PC-3 (cell line): Measurements from ENCODE around the gene FOXP1. TPM values are rescaled to one million over a fixed set of nuclear protein-coding genes. Genes with fewer than 3 reads are reported as not detected.
"Not testable (repeated sequence)": the region's sequence is repeated elsewhere in the genome, so short reads cannot be mapped to it uniquely, and the experiment has no call there.

Source experiments
- ATAC-seq: fragments of 200-7000 bp; cut with Tn5 transposase; 2 replicates; pipeline ENCODE4 v1.9.1; 2020; ENCODE audit warnings: mild to moderate bottlenecking, moderate library complexity
- BruUV-seq: library from RNA; stranded (reverse); fragments of 400-500 nt; replicated peaks from 2 replicates; lab custom pipeline; 2021; lab: Mats Ljungman, UMichigan
- CTCF ChIA-PET: fragments of 300-600 bp; sonication (Branson Sonifier 250); formaldehyde crosslinking; loops from one replicate; lab custom pipeline; 2022; ENCODE audit warnings: antibody characterized with exemption; lab: Charles Lee
- POLR2A ChIA-PET: fragments of 300-600 bp; sonication (Branson Sonifier 250); formaldehyde crosslinking; loops from one replicate; lab custom pipeline; 2022; ENCODE audit warnings: antibody characterized with exemption; ENCODE audit not compliant: unreplicated experiment; lab: Charles Lee
- DNase-seq: peaks from one replicate; pipeline ENCODE4 v3.0.0-alpha.2; 2015
- H2AFZ ChIP-seq: fragments of 300-600 bp; sonication (generic); 2 replicates; pipeline ENCODE4 v1.6.0; 2016; ENCODE audit warnings: antibody characterized with exemption, low read length
- H3F3A ChIP-seq: fragments of 300-600 bp; sonication (generic); one replicate; pipeline ENCODE4 v1.6.0; 2017; ENCODE audit warnings: antibody characterized with exemption, low read length, control low read depth, mild to moderate bottlenecking; ENCODE audit not compliant: unreplicated experiment
- H3K27ac ChIP-seq: fragments of 300-600 bp; sonication (generic); 2 replicates; pipeline ENCODE4 v1.5.1; 2016; ENCODE audit warnings: mild to moderate bottlenecking, low read length
- H3K27me3 ChIP-seq: fragments of 300-600 bp; sonication (generic); 2 replicates; pipeline ENCODE4 v1.6.1; 2016; ENCODE audit warnings: low read length, mixed read lengths
- H3K36me3 ChIP-seq: fragments of 300-600 bp; sonication (generic); 2 replicates; pipeline ENCODE4 v1.6.1; 2016; ENCODE audit warnings: low read depth, mixed run types, low read length, mixed read lengths
- H3K4me1 ChIP-seq: fragments of 300-600 bp; sonication (generic); 2 replicates; pipeline ENCODE4 v1.5.1; 2016; ENCODE audit warnings: low read length; ENCODE audit not compliant: insufficient read depth
- H3K4me2 ChIP-seq: fragments of 300-600 bp; sonication (generic); 2 replicates; pipeline ENCODE4 v1.6.0; 2016; ENCODE audit warnings: low read length
- H3K4me3 ChIP-seq: fragments of 300-600 bp; sonication (generic); 2 replicates; pipeline ENCODE4 v1.5.1; 2016; ENCODE audit warnings: mild to moderate bottlenecking, low read length, mixed read lengths
- H3K79me2 ChIP-seq: fragments of 300-600 bp; sonication (generic); 2 replicates; pipeline ENCODE4 v1.6.1; 2017; ENCODE audit warnings: low read length, mixed read lengths
- H3K9ac ChIP-seq: fragments of 300-600 bp; sonication (generic); 2 replicates; pipeline ENCODE4 v1.6.0; 2016; ENCODE audit warnings: mild to moderate bottlenecking, low read length
- H3K9me2 ChIP-seq: fragments of 300-600 bp; sonication (generic); replicated peaks from 2 replicates; pipeline ENCODE4 v1.6.1; 2016; ENCODE audit warnings: mixed run types, low read length, mixed read lengths
- H3K9me3 ChIP-seq: fragments of 300-600 bp; sonication (generic); 2 replicates; pipeline ENCODE4 v1.6.1; 2016; ENCODE audit warnings: low read length, mixed read lengths
- H4K20me1 ChIP-seq: fragments of 300-600 bp; sonication (generic); 2 replicates; pipeline ENCODE4 v1.6.1; 2016; ENCODE audit warnings: low read length, mixed read lengths
- CTCF ChIP-seq: fragments of 300-600 bp; sonication (generic); conservative IDR thresholded peaks from 2 replicates; pipeline ENCODE4 v1.5.1; 2017; ENCODE audit warnings: antibody characterized with exemption, low read depth, mild to moderate bottlenecking, low read length
- EZH2 ChIP-seq: fragments of 300-600 bp; sonication (generic); IDR thresholded peaks from one replicate; pipeline ENCODE4 v1.6.1; 2017; ENCODE audit warnings: antibody characterized with exemption, mild to moderate bottlenecking, low read length; ENCODE audit not compliant: unreplicated experiment
- EZH2phosphoT487 ChIP-seq: fragments of 300-600 bp; sonication (generic); IDR thresholded peaks from 2 replicates; pipeline ENCODE4 v1.6.1; 2018; ENCODE audit warnings: mild to moderate bottlenecking, antibody characterized with exemption, low read length, borderline replicate concordance
- intact Hi-C: fragments of 100-400 bp; cut with micrococcal nuclease; formaldehyde crosslinking; loops from 2 replicates; pipeline ENCODE4 v1.9.0; 2023
- total RNA-seq: library from RNA; depleted of rRNA; stranded (reverse); fragments of >200 nt; gene quantifications from 2 replicates; pipeline ENCODE4 v1.2.3, GENCODE V29; 2014

The FOXP1 gene
- total RNA-seq, 1 experiment from 2014 or later, result 35.3 TPM

GRCh38 chr3:71438904-71439303 is 144.6 kb downstream of the FOXP1 start:
- H3K4me1 ChIP-seq, result peaks cover 29% of the 10 kb centered on the region
- H3K4me3 ChIP-seq, result no peak overlapping the region
- intact Hi-C loops, result no loop called here
- peaks cover 5% of the 10 kb centered on the region for H3F3A ChIP-seq
- H3K9ac ChIP-seq, result no peak overlapping the region
- no peak for DNase-seq
- no peak overlapping the region for H3K27ac ChIP-seq
- no peak overlapping the region for H3K4me2 ChIP-seq
- H3K36me3 ChIP-seq, result no peaks in the 10 kb centered on the region
- no peaks in the 10 kb centered on the region for H3K9me2 ChIP-seq
- H3K9me3 ChIP-seq, result no peaks in the 10 kb centered on the region
- H3K79me2 ChIP-seq, result 0 out of 2 replicates have a peak, but pooled peaks cover 3% of the 10 kb centered on the region
- H2AFZ ChIP-seq, result no peak overlapping the region
- no peak for TF ChIP-seq EZH2
- ChIA-PET POLR2A (interaction anchor here (0.6 kb wide), 1 partner anchor 241 kb away, joined by 6 read pairs; no protein-coding TSS in a partner anchor), CTCF (no interaction called here)
- no peak for ATAC-seq
- no peaks in the 10 kb centered on the region for H4K20me1 ChIP-seq
- H3K27me3 ChIP-seq, result no peaks in the 10 kb centered on the region
- BruUV-seq, result no TSS peak

- Histone ChIP-seq H3K9me3 (no peaks in the 10 kb centered on the region), H4K20me1 (no peaks in the 10 kb centered on the region), H3K9me2 (no peaks in the 10 kb centered on the region), H3K9ac (no peak overlapping the region), H3K27me3 (no peaks in the 10 kb centered on the region), H3K4me2 (no peak overlapping the region), H3F3A (peaks cover 5% of the 10 kb centered on the region), H3K79me2 (0 out of 2 replicates have a peak, but pooled peaks cover under 1% of the 10 kb centered on the region), H3K4me3 (no peak overlapping the region), H3K27ac (no peak overlapping the region), H3K4me1 (peaks cover 21% of the 10 kb centered on the region), H3K36me3 (no peaks in the 10 kb centered on the region), H2AFZ (no peak overlapping the region)
- ChIA-PET POLR2A (interaction anchor here (0.6 kb wide), 1 partner anchor 242 kb away, joined by 6 read pairs; no protein-coding TSS in a partner anchor), CTCF (interaction anchor here (0.6 kb wide), 1 partner anchor 99 kb away, joined by 4 read pairs; no protein-coding TSS in a partner anchor)
- no TSS peak for BruUV-seq
- no peak for ATAC-seq
- DNase-seq, result no peak
- intact Hi-C loops, result no loop called here
- TF ChIP-seq EZH2 (no peak), CTCF (no peak), EZH2phosphoT487 (no peak)
Observed at GRCh38 chr3:71438071-71438685, 145.3 kb downstream of the FOXP1 start.

GRCh38 chr3:71436337-71436736 is 147.2 kb downstream of the FOXP1 start:
- no peak for TF ChIP-seq CTCF
- no peak for TF ChIP-seq EZH2
- TF ChIP-seq EZH2phosphoT487, result no peak
- CTCF ChIA-PET, result no interaction called here

GRCh38 chr3:71435836-71436235 is 147.7 kb downstream of the FOXP1 start:
- ATAC-seq, H2AFZ ChIP-seq, CTCF ChIA-PET, H3K9me2 ChIP-seq, H3K9ac ChIP-seq, H4K20me1 ChIP-seq, H3K79me2 ChIP-seq, BruUV-seq, H3F3A ChIP-seq, H3K9me3 ChIP-seq, DNase-seq, H3K4me3 ChIP-seq, H3K36me3 ChIP-seq, H3K27me3 ChIP-seq, POLR2A ChIA-PET: not testable (repeated sequence)
- Histone ChIP-seq H3K4me2 (peak overlapping the region; percentile 52), H3K27ac (peak overlapping the region; percentile 46), H3K4me1 (peaks cover 29% of the 10 kb centered on the region)
- intact Hi-C loops, result loop anchor here (1.0 to 2.0 kb wide), 2 partner anchors 11 to 97 kb away; no protein-coding TSS in a partner anchor

More at GRCh38 chr3:71436337-71436736, 147.2 kb downstream of the FOXP1 start:
- peak overlapping the region; percentile 52 for H3K4me2 ChIP-seq
- H4K20me1 ChIP-seq, result no peaks in the 10 kb centered on the region
- peak overlapping the region; percentile 48 for H3K27ac ChIP-seq
- H3K9me2 ChIP-seq, result no peaks in the 10 kb centered on the region
- DNase-seq, result peak; percentile 91
- POLR2A ChIA-PET, result no interaction called here
- intact Hi-C loops, result loop anchor here (1.0 to 2.0 kb wide), 2 partner anchors 11 to 96 kb away; no protein-coding TSS in a partner anchor
- H3K4me3 ChIP-seq, result no peak overlapping the region
- H3K9ac ChIP-seq, result no peak overlapping the region
- no peaks in the 10 kb centered on the region for H3K36me3 ChIP-seq
- no peaks in the 10 kb centered on the region for H3K9me3 ChIP-seq
- H3K79me2 ChIP-seq, result no peaks in the 10 kb centered on the region
- BruUV-seq, result no TSS peak
- no peak overlapping the region for H2AFZ ChIP-seq
- no peaks in the 10 kb centered on the region for H3K27me3 ChIP-seq
- peaks cover 5% of the 10 kb centered on the region for H3F3A ChIP-seq
- H3K4me1 ChIP-seq, result peaks cover 24% of the 10 kb centered on the region
- peak; percentile 93 for ATAC-seq
